ENCODE results near the gene CLK2.

DNA sequence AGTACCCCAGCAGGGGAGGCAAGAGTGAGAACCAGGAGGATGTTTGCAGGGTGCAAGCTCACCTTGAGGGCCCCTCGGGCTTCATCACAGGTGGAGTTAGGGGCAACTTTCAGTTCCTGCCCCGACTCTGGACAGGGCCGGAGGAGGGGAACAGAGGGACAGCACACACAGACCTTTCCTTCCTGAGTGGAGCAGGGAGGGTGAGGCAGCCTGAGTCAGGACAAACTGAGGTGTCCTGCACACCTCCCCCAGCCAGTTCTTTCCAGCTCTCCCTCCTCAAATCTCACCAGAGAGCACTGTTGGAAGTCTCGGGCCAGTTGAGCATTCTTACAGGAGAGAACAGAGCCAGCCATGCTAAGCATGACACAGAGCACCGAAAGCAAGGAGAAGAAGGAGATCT is 19.5 kb downstream of the CLK2 start:
- TF ChIP-seq, protein P1, sequence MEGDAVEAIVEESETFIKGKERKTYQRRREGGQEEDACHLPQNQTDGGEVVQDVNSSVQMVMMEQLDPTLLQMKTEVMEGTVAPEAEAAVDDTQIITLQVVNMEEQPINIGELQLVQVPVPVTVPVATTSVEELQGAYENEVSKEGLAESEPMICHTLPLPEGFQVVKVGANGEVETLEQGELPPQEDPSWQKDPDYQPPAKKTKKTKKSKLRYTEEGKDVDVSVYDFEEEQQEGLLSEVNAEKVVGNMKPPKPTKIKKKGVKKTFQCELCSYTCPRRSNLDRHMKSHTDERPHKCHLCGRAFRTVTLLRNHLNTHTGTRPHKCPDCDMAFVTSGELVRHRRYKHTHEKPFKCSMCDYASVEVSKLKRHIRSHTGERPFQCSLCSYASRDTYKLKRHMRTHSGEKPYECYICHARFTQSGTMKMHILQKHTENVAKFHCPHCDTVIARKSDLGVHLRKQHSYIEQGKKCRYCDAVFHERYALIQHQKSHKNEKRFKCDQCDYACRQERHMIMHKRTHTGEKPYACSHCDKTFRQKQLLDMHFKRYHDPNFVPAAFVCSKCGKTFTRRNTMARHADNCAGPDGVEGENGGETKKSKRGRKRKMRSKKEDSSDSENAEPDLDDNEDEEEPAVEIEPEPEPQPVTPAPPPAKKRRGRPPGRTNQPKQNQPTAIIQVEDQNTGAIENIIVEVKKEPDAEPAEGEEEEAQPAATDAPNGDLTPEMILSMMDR (IDR thresholded peaks at IDR 0.05) = no peak
- TF ChIP-seq POLR2A (IDR thresholded peaks at IDR 0.05) = no peak
- no peak for TF ChIP-seq POLR2AphosphoS5 (IDR thresholded peaks at IDR 0.05)
